HT-29 (cell line): ENCODE measurements around the gene PRSS53. TPM values are rescaled to one million over a fixed set of nuclear protein-coding genes. Genes with fewer than 3 reads are reported as not detected.
A peak's percentile ranks its signal among the peaks of the same experiment; 100 is the strongest.
"Not testable (repeated sequence)": the region's sequence is repeated elsewhere in the genome, so short reads cannot be mapped to it uniquely, and the experiment has no call there.

Experiments
- DNase-seq: peaks from one replicate; pipeline ENCODE4 v3.0.0-alpha.2; 2015; ENCODE audit warnings: low spot score
- total RNA-seq: library from RNA; depleted of rRNA; stranded (reverse); fragments of >200 nt; shearing (Covaris generic); gene quantifications from 2 replicates; pipeline ENCODE4 v1.2.3, GENCODE V29; 2014; rRNA removed

Gene PRSS53
- 1.3 and 3.7 TPM in 2 replicates for total RNA-seq

DNA sequence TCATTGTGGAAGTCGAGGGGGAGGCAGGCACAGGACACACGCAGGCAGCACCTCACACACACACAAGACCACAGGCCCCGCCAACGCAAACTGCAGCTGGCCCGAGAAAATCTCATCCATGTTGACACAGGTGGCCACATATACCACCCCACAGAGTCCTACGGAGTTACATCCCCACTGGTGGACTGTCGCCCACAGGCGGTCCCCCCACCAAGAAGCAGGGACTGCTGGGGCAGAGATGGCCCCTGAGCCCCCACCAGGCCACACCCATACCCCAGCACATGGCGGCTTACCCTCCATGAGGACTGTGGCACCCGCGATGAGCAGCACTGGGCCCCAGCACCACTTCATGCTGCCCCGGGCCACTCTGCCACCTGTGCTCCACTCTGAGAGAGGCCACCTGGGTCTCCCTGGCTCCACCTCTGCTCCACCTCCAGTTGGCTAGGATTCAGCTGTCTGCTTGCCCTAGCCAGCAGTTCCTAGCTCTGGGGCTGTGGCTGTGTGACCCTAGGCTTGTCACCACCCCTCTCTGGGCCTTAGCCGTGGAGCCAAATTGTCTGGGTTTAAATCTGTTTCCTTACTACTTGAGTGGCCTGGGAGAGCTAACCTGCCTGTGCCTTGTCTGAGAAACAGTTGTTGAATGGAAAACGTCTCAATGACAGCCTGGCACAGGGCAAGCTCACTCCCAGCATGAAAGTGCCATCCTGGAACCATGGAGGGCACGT is at the start of gene PRSS53:
Gene PRSS53 (minus strand): TSS at position 485 of the 725 bp plus-strand sequence. CDS start 134 bp downstream, at position 351.
- DNase-seq = no peak

DNA sequence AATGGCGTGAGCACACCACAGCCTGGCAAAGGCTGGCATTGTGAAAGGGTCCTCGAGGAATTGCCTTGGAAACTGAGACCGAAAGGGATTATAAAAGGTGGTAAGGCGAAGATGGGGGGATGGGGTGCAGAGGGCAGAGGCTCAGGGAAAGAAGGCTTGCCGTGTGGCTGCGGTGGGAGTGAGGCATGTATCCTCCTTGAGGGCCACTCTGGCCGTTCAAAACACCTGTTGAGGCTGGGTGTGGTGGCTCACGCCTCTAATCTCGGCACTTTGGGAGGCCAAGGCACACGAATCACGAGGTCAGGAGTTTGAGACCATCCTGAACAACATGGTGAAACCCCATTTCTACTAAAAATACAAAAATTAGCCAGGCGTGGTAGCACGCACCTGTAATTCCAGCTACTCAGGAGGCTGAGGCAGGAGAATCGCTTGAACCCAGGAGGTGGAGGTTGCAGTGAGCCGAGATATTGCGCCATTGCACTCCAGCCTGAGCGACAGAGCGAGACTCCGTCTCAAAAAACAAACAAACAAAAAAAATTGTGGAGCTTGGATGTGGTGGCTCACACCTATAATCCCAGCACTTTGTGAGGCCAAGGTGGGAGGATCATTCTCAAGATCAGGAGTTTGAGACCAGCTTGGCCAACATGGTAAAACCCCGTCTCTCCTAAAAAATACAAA is 48.2 kb upstream of the PRSS53 start:
- DNase-seq = not testable (repeated sequence)

DNA sequence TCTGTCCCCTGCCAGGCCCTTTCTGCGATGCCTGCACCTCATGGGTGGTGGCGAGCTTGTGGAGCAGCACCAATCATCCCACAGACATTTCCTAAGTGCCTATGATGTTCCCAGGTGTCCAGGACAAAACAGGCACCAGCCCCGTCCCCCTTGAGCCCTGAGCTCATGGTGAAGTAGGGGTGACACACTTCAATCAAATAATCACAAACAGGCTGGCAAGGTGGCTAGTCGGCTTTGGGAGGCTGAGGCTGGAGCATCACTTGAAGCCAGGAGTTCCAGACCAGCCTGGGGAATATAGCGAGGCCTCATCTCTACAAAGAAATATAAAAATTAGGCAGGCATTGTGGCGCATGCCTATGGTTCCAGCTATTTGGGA is 47.5 kb upstream of the PRSS53 start:
- DNase-seq = no peak

DNA sequence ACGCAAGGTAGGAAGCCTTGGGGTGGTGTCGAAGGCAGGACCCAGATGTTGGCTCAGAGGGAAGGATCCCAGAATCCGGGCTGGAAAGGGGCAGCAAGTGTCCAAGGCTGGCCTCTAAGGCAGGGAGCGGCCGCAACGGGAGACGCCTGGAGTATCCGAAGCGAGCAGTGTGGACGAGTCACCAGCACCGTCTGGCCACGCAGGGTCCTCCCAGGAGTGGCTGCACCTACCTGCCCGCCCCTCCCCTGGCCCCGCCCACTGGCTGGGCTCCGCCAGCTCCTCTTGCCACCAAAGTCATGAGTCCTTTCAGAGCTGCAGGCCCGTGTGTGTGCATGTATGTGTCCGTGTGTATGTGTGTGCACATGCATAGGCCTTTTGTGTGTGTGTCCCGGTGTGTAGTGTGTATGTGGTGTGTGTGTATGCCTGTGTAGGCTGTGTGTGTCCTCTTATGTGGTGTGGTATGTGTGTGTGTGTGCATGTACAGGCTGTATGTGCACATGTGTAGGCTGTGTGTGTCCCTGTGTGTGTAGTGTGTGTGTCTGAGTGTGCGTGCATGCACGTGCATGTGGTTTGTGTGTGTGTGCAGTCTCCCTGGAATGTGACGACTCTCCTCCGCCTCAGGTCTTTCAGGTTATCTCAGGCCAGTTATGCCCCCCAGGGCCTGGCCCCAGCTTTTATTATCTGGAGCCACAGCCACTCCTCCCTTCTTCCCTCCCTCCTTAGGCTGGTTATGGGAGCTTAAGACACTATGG is 47.0 kb upstream of the PRSS53 start, which contains the start of gene PRSS8:
Gene PRSS8 (minus strand): TSS at position 193 of the 752 bp plus-strand sequence. CDS start 229 bp downstream, outside the sequence.
- peak; percentile 79 for DNase-seq

DNA sequence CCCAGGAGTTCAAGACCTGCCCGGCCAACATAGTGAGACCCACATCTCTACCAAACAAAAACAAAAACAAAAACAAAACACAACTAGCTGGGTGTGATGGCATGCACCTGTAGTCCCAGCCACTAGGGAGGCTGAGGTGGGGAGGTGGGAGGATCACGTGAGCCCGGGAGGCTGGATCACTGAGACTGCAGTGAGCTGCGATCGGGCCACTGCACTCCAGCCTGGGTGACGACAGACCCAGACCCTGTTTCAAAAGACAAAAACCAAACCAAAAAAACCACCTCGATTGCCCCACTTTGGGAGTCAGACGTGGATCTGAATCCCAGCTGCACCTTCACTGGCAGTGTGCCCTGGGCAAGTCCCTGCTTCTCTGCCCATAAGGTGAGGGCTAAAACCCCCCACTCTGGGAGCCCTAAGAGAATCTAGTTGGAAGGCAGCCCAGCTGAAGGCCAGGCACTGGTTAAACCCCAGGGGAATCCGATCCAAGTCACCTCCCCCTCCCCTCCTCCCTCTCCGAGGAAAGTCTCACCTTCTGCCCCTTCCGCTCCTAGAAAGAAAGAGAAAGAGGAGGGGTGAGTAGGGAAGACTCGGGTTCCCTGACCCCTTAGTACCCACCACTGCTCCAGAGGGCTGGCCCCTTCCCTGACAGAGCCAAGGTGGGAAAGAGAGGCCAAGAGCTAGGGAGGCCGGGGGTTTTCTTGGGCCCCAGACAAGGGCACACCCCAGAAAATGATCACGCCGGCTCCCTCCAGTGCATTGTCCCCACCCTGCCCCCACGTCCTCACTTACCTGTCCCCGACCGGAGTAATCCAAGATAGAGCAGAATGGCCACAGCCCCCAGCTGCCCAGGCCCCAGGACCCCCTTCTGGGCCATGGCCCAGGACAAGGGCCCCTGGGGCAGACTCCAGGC is 46.1 kb upstream of the PRSS53 start:
- peak; percentile 60 for DNase-seq

DNA sequence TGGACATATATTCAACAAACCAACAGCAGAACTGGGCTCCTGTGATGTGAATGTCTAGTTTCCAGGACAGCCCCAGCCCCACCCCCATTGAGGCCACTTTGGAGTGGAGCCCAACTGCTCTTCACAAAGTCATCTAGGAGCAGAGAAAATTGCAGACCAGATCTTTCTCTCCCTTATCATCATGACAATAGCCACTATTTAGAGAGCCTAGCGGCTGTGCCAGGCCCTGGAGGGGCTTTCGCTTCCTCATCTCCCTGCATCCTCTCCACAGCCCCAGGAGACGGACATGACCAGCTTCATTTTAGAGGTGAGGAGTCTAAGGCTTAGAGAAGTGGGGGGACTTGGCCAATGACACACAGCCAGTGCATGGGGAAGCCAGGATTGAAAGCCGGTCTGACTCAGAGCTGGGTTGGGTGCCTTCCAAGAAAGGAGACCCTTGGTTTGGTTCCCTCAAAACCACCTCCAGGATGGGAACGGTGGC is 45.4 kb upstream of the PRSS53 start:
- peak; percentile 22 for DNase-seq

DNA sequence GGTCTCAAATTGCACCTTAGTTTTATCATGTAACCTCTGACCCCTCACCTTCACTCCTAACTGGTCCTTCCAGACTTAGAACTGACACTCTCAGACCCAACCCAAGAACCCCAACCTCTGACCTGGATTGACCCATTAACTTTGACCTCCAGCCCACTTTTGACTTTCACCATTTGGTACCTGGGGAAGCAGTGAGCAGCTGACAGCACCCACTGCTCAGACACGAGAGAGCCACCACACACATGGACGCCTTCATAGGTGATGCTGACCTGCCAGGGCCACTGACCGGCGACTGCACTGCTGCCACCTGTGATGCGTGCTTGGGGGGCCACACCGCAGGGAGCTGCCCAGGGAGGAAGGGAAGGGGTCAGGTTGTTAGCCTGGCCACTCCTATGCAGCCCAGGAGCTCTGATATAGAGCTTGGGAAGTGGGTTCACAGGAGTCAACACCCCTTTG is 44.3 kb upstream of the PRSS53 start:
- no peak for DNase-seq

DNA sequence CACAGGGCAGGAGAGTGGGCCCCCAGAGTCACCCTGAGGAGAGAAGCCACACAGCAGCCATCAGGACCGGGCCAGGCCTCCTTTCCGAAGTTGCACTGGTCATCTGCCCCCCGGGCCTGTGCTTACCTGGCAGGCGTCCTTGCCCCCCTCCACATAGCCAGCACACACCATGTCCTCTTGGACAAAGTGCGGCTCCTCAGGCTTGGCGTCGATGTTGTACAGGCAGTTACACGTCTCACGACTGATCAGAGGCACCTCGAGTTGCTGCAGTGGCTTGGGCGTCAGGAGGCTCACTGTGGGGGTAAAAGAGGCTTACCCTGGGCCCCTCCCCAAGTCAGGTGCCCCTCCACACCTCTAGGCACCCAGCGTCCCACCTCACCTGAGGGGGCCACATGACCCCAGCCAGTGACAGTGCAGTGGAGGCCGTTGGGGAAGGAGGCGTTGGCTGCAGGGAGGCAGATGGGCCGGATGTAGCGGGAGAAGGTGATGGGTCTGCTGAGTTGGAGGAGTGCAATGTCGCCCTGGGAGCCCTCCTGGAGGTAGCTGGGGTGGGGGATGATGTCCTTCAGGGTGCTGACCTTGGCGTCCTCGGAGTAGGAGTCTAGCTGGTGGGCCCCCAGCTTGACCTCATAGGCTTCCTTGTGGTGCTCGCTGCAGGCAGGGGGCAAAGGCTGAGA is 43.7 kb upstream of the PRSS53 start:
- no peak for DNase-seq

DNA sequence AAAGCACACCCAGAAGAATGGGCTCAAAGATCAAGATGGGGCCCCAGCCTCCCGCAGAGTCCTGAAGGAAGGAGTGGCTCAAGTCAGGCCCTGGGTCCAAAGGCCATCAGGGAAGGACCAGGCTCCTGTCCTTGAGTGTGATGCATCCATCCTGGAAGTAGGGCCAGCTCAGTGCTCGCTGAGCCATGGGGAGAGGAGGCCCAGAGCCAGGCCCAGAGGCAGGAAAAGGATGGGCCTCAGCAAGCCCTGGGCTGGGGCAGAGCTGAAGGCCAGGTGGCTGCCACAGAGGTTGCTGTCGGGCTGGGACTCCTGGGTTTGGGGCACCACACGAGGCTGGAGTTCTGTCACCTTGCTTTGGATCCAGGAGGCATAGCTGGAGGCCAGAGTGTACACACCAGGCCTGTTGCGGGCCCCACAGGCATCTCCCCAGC is 43.1 kb upstream of the PRSS53 start:
- no peak for DNase-seq

DNA sequence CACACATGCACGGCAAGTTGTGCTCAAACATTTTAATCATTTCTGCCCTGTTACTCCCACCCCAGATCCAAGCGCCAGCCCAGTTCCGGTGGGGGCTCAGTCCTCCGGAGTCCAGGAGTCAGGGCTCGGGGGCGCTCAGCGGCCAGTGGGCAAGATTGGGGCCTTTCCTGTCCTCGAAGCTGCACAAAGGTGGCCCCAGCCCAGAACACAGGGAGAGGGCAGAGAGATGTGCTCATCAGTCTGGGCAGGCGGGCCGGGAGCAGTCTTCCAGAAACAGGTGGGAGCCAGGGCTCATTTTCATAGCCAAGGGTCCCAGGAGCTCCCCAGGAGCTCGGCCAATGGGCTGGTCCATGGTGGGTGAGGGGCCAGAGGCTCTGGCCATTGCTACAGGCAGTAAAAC is 42.7 kb upstream of the PRSS53 start:
- DNase-seq = no peak

DNA sequence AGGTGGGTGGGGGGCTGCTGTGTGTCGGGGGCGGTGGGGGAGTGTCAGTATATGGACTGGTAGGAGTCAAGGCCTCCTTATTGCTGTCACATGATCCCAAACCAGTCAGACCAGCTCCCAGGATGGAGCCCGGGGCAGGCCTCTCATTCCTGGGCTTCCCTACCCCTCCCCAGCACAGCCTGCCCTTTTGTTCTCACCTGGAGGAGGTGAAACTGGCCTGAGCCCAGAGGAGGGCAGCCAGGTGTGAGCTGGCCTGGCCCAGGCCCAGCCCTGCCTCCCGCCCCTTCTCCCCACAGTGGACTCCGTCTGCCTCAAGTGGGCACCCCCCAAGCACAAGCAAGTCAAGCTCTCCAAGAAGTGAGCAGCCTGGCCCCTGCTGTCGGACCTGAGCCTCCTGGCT is 42.2 kb upstream of the PRSS53 start:
- DNase-seq = peak; percentile 95

DNA sequence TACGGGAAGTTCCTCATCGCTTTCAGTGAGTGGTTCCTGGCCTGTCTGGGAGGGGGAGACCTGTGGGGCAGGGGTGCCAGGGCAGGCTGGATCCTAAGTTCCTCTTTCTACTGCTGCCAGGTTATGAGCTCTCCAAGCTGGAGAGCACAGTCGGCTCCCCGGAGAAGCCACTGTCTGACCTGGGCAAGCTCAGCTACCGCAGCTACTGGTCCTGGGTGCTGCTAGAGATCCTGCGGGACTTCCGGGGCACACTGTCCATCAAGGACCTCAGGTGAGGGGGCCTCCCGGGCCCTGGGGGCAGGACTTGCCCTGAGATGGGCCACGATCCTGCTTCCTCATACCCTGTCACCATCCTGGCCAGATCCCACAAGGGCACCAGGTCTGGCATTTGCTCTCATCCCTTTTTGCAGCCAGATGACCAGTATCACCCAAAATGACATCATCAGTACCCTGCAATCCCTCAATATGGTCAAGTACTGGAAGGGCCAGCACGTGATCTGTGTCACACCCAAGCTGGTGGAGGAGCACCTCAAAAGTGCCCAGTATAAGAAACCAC is 41.7 kb upstream of the PRSS53 start:
- no peak for DNase-seq

DNA sequence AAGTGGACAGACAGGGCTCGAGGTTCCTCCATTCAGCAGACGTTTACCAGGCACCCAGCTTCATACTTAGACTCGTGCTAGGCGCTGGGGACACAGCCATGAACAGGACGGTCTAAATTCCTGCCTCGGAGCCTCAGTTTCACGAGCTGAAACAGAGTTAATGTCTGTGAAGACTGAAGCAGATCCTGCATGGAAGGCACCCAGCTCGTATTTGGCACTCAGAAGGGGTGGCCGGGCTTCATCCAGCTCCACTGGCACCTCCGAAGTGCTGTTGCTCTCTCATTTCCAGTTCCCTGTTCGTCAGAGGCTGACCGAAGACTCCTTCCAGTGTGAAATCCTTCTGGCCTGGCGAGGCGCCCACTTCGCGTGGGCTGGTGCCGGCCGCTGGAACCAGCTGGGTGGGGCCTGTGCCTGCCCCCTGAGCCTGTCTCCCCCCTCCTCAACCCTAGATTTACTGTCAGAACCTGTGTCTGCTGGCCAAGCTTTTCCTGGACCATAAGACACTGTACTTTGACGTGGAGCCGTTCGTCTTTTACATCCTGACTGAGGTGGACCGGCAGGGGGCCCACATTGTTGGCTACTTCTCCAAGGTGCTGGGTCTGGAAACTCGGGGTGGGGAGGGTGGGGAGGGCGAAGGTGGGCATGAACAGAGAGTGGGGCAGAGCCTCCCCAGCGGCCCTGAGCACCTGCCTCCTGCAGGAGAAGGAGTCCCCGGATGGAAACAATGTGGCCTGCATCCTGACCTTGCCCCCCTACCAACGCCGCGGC is 41.0 kb upstream of the PRSS53 start:
- peak; percentile 26 for DNase-seq

DNA sequence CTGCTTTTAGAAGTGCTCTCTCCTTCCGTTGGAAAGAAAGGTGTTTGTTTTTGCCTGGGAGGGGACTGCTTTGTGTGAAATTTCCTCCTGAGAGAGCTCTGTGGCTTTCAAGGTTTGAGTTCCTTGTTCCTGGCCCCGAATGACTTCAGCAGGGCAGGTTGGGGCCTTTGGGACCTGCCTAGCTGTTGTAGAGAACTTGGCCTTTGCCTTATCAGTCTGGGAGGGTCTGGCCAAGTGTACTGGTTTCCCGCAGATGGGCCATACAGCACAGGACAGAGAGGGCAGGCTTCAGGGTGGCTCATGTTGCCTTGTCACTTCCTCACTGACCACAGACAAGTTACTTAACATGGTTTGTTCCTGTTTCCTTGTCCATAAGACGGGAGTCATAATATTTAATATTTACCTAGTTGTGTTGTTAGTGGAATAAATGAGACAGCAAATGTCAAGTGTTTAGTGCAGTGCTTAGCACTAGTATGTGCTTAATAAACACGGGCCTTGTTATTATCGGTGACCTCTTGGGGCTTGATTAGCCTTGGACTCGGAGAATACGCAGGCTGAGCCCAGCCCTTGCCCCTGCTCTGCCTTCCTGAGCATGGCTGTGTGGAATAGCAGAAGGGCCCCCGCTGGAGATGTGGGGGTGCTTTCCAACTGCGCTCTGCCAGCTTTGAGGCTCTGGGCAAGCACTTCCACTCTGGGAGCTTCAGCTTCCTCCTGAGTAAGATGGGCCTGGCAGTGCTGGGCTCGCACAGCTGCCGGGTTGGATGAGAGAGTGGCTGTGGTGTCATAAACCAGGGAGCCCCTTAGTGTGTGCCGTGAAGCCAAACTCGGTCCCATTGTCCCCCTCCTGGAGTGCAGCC is 40.2 kb upstream of the PRSS53 start:
- peak; percentile 69 for DNase-seq

DNA sequence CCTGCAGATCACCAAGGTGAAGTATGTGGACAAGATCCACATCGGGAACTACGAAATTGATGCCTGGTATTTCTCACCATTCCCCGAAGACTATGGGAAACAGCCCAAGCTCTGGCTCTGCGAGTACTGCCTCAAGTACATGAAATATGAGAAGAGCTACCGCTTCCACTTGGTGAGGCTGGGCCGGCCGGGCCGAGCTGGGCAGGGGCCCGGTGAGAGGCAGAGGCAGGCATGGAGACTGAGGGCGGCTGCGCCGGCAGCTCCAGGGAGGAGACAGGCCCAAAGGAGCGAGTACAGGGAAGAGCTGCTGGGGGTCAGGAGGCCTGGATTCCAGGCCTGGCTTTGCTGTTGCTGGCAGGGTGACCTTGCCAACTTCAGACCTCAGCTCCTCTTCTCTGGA is 38.4 kb upstream of the PRSS53 start:
- DNase-seq = no peak

DNA sequence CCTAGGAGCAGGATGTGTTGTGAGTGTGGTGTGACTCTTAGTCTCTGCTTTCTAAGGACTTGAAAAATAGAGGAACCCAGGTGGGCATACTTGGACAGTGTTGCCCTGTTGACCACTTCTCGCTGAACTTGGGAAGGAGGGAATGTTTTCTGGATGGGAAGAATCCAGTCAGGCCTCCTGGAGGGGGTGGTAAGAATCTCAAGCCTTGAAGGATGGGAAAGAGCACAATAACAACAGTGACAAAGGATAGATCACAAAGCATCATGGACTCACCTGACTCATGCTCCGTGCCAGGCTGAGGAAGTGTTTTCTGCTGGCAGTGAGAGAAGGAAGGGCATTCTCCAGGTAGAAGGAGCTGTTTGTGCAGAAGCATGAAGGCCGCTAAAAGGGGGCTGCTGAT is 37.1 kb upstream of the PRSS53 start:
- DNase-seq = no peak

DNA sequence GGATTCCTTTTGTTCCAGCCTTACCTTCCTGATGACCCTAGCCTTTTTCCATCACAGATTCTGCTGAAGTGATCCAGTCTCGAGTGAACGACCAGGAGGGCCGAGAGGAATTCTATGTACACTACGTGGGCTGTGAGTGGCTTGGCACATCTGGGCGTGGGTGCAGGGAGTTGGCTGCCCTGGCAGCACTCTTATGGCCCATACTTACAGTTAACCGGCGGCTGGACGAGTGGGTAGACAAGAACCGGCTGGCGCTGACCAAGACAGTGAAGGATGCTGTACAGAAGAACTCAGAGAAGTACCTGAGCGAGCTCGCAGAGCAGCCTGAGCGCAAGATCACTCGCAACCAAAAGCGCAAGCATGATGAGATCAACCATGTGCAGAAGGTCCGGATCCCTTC is 31.4 kb upstream of the PRSS53 start:
- no peak for DNase-seq
